GM21526 (cell line): ENCODE measurements around the gene DUSP6.

Experiments used
- ATAC-seq: cut with Tn5 transposase; IDR thresholded peaks from one replicate; pipeline ENCODE4 v1.9.1; 2021; ENCODE audit warnings: moderate library complexity; ENCODE audit not compliant: unreplicated experiment, low FRiP score

DUSP6 gene

GRCh38 chr12:89334548-89335169, 17.6 kb downstream of the DUSP6 start:
- ATAC-seq: no peak

- ATAC-seq: peak; percentile 63
Observed at GRCh38 chr12:89333564-89334252, 18.6 kb downstream of the DUSP6 start.

GRCh38 chr12:89328151-89329030, 23.9 kb downstream of the DUSP6 start:
- no peak for ATAC-seq

- no peak for ATAC-seq
Observed at GRCh38 chr12:89327486-89328094, 24.7 kb downstream of the DUSP6 start.

GRCh38 chr12:89326239-89327040, 25.9 kb downstream of the DUSP6 start:
- ATAC-seq: no peak

- no peak for ATAC-seq
Observed at GRCh38 chr12:89325495-89325894, 26.8 kb downstream of the DUSP6 start.

GRCh38 chr12:89324437-89324836, 27.9 kb downstream of the DUSP6 start:
- no peak for ATAC-seq

GRCh38 chr12:89323568-89324218, 28.6 kb downstream of the DUSP6 start:
- ATAC-seq: no peak

GRCh38 chr12:89320735-89321134, 31.6 kb downstream of the DUSP6 start:
- ATAC-seq: no peak

GRCh38 chr12:89319606-89320005, 32.7 kb downstream of the DUSP6 start:
- ATAC-seq: no peak

GRCh38 chr12:89319122-89319521, 33.2 kb downstream of the DUSP6 start:
- ATAC-seq: no peak

GRCh38 chr12:89316705-89317139, 35.6 kb downstream of the DUSP6 start:
- ATAC-seq: no peak

GRCh38 chr12:89314060-89314761, 38.1 kb downstream of the DUSP6 start:
- no peak for ATAC-seq

GRCh38 chr12:89311703-89312293, 40.5 kb downstream of the DUSP6 start:
- no peak for ATAC-seq

GRCh38 chr12:89309815-89310214, 42.5 kb downstream of the DUSP6 start:
- ATAC-seq: no peak

GRCh38 chr12:89309440-89309802, 42.9 kb downstream of the DUSP6 start:
- ATAC-seq: no peak

- ATAC-seq: no peak
Observed at GRCh38 chr12:89307474-89308253, 44.6 kb downstream of the DUSP6 start.
